ENCODE data around the gene GPR107.

GRCh38 chr9:130124085-130124860 lies 70.6 kb downstream of the GPR107 start:
- TF ChIP-seq CTCF (IDR thresholded peaks at IDR 0.05; ENCODE audit: poor library complexity) (no peak), EZH2 (IDR thresholded peaks at IDR 0.05; ENCODE audit: borderline replicate concordance) (no peak), EZH2phosphoT487 (IDR thresholded peaks at IDR 0.05; ENCODE audit: low read depth, severe bottlenecking, unreplicated experiment) (no peak)

Data from hepatocyte (in vitro differentiated cells).